HUDEP-2 (cell line): ENCODE results near the gene TNFSF12.
"Not testable (repeated sequence)": the region's sequence is repeated elsewhere in the genome, so short reads cannot be mapped to it uniquely, and the experiment has no call there.

Experiments
- DNase-seq, 76 experiments: peaks; one replicate each; lab custom pipeline; 2025; ENCODE audit not compliant: unreplicated experiment in 76 of 76; lab: John Stamatoyannopoulos, UW

The TNFSF12 gene

GRCh38 chr17:7583253-7584109 lies 34.6 kb downstream of the TNFSF12 start, which contains the start of gene MPDU1:
TSS of gene MPDU1 (plus strand) at chr17:7583852. CDS start at chr17:7583863, 11 bp downstream.
- DNase-seq: peak in 73 of 76 experiments; percentile 61 to 97 (median 94)

DNA sequence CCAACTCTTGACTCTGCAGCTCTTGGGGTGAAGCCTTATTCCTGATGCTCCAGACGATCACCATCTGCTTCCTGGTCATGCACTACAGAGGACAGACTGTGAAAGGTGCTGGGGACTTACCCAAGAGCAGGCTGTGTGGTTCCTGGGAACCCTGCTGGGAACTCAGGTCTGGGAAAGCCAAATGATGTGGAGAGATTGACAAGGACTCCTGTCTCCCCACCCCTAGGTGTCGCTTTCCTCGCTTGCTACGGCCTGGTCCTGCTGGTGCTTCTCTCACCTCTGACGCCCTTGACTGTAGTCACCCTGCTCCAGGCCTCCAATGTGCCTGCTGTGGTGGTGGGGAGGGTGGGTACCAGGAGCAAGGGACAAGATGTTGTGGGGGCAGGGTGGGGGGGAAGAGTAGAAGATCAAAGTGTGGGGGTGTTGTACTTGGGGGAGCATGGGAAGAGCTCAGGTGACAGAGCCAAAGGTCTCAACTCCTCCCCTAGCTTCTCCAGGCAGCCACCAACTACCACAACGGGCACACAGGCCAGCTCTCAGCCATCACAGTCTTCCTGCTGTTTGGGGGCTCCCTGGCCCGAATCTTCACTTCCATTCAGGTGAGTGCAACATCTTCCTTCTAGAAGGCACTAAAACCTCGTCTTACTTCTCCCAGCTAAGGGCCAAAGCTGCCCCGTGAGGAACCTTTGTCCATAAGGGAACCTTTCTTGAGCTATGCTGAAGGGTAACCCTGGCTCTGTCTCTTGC lies 38.0 kb downstream of the TNFSF12 start:
- DNase-seq: peak in 56 of 76 experiments; percentile 14 to 78 (median 50)

DNA sequence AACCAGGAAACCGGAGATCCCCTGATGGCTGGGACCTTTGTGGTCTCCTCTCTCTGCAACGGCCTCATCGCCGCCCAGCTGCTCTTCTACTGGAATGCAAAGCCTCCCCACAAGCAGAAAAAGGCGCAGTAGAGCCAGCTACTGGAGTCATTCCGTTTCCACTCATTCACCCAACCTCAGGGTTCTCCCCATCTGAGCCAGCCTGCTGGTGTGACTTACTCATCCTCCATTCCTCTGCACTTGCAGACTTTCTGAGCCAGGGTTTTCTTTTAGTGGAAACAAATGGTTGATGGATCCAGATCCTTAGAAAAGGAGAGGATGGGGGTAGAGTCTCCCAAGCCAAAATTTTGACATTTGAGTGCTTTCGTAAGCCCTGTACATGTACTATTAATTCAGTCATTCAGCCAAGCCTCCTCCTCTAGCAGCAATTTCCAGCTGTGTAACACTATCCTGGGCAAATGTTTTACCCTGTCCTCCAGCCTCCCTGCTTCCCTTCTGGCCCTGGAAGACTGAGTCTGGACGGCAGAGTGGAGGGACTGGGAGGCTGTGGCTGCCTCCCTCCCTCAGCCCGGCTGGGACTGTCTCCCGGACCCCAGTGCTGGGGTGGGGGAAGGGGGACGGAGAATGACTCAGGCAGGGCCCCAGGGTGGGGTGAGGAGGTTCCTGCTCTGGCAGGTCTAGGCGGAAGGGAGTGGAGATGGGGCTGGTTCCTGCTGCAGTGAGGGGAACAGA lies 38.7 kb downstream of the TNFSF12 start:
- DNase-seq: peak in 53 of 76 experiments; percentile 10 to 70 (median 43)

DNA sequence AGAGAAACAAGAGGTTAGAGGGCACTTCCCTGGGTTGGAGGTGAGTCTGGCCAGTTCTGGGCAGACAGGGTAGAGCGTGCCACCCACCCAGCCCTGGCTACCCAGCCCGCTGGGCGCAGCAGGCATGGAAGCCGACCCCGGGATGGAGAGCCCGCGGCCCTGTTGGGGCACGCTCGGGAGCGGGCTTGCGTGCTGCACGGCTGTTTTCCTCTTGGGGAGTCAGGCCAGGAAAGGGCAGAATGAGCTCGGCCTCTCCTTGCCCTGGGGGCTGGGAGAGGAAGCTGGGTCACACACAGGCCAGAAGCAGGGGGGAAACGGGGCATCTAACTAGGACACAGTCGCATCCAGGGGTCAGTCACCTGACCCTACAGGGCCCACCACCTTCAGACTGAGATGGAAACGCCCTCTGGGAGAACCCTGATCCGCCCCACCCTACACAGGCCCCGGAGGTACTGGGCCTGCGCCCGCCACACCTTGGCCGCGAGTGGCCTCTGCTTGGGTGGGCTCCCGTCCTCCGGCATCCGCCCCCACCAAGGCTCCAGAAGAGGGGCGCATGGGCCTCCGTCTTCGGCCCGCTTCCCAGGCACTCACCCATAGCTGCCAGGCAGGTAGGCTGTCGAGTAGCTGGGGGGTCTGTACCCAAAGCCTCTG lies 39.8 kb downstream of the TNFSF12 start:
- DNase-seq: no peak

- peak in 54 of 76 experiments; percentile 10 to 80 (median 51) for DNase-seq
Observed at GRCh38 chr17:7589204-7589868, 40.5 kb downstream of the TNFSF12 start.

DNA sequence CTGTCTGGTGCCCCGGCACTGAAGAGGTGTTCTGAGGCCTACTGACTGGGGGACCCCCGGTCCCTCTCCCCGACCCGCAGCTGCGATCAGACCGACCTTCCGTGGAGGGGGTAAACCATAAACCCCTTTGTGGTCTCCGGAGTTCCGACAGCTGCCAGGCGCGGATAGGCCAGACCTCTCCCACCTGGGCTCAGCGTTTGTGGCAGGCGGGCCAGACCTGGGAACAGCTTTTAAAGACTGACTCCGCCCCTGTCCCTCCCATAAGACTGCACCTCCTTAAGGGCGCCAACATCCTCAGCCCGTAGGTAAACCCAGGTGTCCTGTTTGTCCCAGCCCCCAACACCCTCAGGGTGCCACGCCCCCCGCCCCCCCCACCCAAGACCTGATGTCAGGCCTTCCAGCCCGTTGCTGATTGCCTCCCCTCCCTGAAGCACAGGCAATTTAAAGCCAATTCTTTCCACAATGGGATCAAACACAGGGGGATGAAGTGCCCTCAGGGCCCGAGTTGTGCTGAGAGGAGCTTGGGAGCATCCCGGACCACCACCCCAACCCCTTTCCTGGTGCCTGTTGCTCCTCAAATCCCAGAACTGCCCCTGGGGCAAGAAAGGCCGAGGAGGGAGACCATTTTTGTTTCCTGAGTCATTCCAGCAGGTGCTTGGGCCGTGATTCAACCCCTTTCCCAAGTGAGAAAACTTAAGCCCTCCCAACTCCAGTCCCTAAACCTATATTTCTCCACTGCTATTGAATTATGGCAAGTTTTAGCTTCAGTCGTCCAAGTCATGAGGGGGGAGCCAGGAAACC lies 41.2 kb downstream of the TNFSF12 start, which contains the start of gene SOX15:
SOX15 (minus strand) TSS at position 204 of the 801 bp plus-strand sequence. CDS start 418 bp downstream, outside the sequence.
- DNase-seq: no peak

- DNase-seq: peak in 10 of 76 experiments; percentile 6 to 59 (median 16)
Observed at GRCh38 chr17:7590743-7591142, 41.9 kb downstream of the TNFSF12 start.

DNA sequence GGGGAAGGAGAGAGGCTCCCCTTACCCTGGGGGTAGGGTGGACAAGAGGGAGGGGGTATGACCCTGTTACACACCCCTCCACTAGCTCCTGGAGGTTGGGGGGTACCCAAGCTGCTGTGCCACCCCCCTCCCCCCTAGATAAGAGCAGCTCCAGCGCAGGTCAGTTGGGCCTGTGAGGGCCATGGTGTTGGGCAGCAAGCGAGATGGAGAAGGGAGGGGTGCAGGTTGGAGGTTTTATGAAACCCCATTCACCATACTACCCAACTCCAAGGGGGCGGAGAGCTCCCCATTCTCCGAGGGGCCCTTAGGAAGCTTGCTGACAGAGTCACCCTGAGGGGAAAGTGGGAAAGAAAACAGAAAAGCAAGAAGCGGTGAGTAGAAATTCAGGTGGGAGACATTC lies 42.7 kb downstream of the TNFSF12 start:
- DNase-seq: no peak

DNA sequence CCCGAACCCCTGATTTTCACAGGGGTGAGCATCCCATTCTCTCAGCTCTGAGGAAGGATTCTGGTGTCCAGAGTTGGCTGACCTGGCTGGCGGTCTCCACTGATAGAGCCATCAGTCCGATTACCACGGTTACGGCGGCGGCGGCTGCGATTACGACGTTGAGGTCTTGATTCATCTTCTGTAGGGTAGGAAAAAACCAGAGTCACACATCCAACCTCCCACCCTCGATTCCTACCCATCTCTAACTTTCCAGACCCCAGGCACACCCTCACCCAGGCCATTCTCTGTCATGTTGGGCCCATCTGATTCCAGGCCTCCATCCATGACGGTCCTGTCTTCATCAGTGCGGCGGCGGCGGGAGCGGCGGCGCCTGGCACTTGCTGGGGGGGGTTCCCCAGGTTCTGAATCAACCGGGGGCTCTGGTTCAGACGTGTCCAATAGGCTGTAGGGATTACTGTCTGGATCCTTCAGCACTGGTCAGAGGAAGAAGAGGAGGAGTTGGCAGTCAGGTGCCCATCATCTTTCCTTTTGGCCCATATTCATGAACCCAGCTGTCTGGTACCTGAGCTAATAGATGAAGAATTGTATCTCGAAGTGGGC lies 43.7 kb downstream of the TNFSF12 start:
- no peak for DNase-seq

DNA sequence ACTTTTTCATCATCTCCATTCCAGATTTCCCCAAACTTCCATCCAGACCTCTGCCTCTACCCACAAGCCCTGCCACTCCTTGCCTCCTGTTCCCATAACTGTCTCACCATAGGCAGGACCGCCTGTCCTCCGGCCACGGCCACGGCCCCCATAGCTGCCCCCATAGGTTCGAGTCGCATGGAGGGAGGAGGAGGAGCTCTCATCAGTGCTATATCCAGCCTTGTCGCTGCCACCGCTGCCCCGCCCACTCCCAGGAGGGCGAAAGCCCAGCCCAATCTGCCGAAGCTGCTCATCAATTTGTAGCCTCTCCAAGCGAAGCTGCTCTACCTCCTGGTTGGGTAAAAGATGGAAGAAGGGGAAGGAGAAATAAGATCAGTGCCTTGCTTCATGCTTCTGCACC lies 44.4 kb downstream of the TNFSF12 start:
- DNase-seq: no peak

- DNase-seq: not testable (repeated sequence)
Observed at GRCh38 chr17:7597561-7597960, 48.7 kb downstream of the TNFSF12 start.

DNA sequence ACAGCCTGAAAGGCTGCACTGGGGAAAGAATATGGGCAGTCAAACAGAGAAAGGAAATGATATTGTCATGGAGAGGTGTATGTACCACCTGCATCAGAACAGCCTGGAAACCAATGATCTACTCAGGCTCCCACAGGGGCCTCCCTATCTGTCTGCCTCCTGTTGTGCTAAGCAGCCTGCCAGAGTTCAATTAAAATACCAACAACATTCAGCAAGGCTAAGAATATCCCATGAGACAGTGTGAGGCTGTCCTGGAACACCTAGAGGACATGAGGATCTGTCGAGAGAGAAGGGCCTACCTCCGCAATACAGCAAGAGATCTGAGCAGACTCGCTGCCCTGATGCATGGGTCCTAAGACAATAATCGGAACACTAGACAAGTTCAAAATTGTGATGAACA lies 57.4 kb downstream of the TNFSF12 start:
- DNase-seq: no peak
